VCaP (cell line): ENCODE results near the gene DIAPH3.

ENCODE experiments used
- H3K27ac ChIP-seq: fragments of 450-650 bp; 2 replicates; pipeline ENCODE4 v1.5.1; 2017
- CTCF ChIP-seq: fragments of 450-650 bp; conservative IDR thresholded peaks from 2 replicates; pipeline ENCODE4 v1.5.1; 2017; ENCODE audit warnings: mild to moderate bottlenecking, moderate library complexity

DIAPH3 gene

GRCh38 chr13:59641261-59641660 lies 522.5 kb downstream of the DIAPH3 start:
- no peak for TF ChIP-seq CTCF
- H3K27ac ChIP-seq, result no peak overlapping the region

- H3K27ac ChIP-seq, result no peak overlapping the region
- TF ChIP-seq CTCF, result no peak
These were observed 525.3 kb downstream of the DIAPH3 start for GRCh38 chr13:59638404-59638803.

- no peak for TF ChIP-seq CTCF
- no peak overlapping the region for H3K27ac ChIP-seq
These were observed 528.1 kb downstream of the DIAPH3 start for GRCh38 chr13:59635589-59635988.

- TF ChIP-seq CTCF, result no peak
- H3K27ac ChIP-seq, result no peak overlapping the region
These were observed 530.4 kb downstream of the DIAPH3 start for GRCh38 chr13:59633290-59633689.

- TF ChIP-seq CTCF, result no peak
- peak overlapping the region; percentile 24; the same call in 1 of the 2 replicates for H3K27ac ChIP-seq
These were observed 532.5 kb downstream of the DIAPH3 start for GRCh38 chr13:59631271-59631670.

GRCh38 chr13:59625111-59625510 lies 538.6 kb downstream of the DIAPH3 start:
- TF ChIP-seq CTCF, result no peak
- H3K27ac ChIP-seq, result no peak overlapping the region

GRCh38 chr13:59623206-59623915 lies 540.4 kb downstream of the DIAPH3 start:
- no peak overlapping the region for H3K27ac ChIP-seq
- TF ChIP-seq CTCF, result no peak
